Transverse colon (tissue), 4 donors: ENCODE results near the gene CEP170B.

Source experiments
- CTCF ChIP-seq, 5 experiments: fragments of 200-600 bp in 3 of 5; fragments of 450-650 bp in 2 of 5; sonication (generic) in 3 of 5; IDR thresholded peaks; 1 replicate in 2 of 5; 2 replicates in 3 of 5; pipeline ENCODE4 v1.5.1; 2016 to 2017; ENCODE audit warnings: antibody characterized with exemption in 5 of 5, inconsistent platforms in 3 of 5, mild to moderate bottlenecking in 2 of 5, moderate library complexity in 1 of 5
- EP300 ChIP-seq: sonication (generic); formaldehyde crosslinking; IDR thresholded peaks from one replicate; pipeline ENCODE4 v1.6.1; 2017; ENCODE audit warnings: antibody characterized with exemption, low read depth
- POLR2A ChIP-seq: fragments of 450-650 bp; IDR thresholded peaks from one replicate; pipeline ENCODE4 v1.6.1; 2016; ENCODE audit warnings: antibody characterized with exemption, mild to moderate bottlenecking, moderate library complexity
- POLR2AphosphoS5 ChIP-seq, 3 donors: sonication (generic); formaldehyde crosslinking; IDR thresholded peaks; one replicate each; pipeline ENCODE4 v1.6.1; 2016; ENCODE audit warnings: antibody characterized with exemption in 3 of 3

- TF ChIP-seq CTCF (IDR thresholded peaks at IDR 0.05) (no peak), POLR2A (no peak), POLR2AphosphoS5 (IDR thresholded peaks at IDR 0.05) (no peak), EP300 (no peak)
Observed at GRCh38 chr14:104872469-104873341, 7.6 kb downstream of the CEP170B start.
